ELF-1 (cell line): ENCODE results near the gene TMEM52.

Experiments used
- DNase-seq: peaks from one replicate; pipeline ENCODE4 v3.0.0-alpha.2; 2016; ENCODE audit warnings: low read depth, low spot score

Gene TMEM52

GRCh38 chr1:1914971-1915692 is 3.9 kb downstream of the TMEM52 start, which contains the start of gene CALML6:
Gene CALML6, plus strand, starts transcription at chr1:1915260. Its CDS starts 21 bp downstream, at chr1:1915281.
- no peak for DNase-seq

GRCh38 chr1:1914101-1914970 is 4.7 kb downstream of the TMEM52 start:
- peak; percentile 50 for DNase-seq

GRCh38 chr1:1911350-1912041 is 7.6 kb downstream of the TMEM52 start:
- no peak for DNase-seq

GRCh38 chr1:1910651-1911331 is 8.3 kb downstream of the TMEM52 start:
- no peak for DNase-seq

- no peak for DNase-seq
Measured at GRCh38 chr1:1910033-1910465, 9.0 kb downstream of the TMEM52 start.

GRCh38 chr1:1908506-1908791 is 10.6 kb downstream of the TMEM52 start:
- DNase-seq = no peak

GRCh38 chr1:1907098-1907736 is 11.9 kb downstream of the TMEM52 start:
- peak; percentile 54 for DNase-seq

GRCh38 chr1:1906185-1907097 is 12.6 kb downstream of the TMEM52 start:
- DNase-seq = peak; percentile 90

GRCh38 chr1:1903224-1903623 is 15.9 kb downstream of the TMEM52 start:
- DNase-seq = no peak

GRCh38 chr1:1901641-1902294 is 17.3 kb downstream of the TMEM52 start:
- DNase-seq = peak; percentile 20

GRCh38 chr1:1900883-1901640 is 18.0 kb downstream of the TMEM52 start:
- no peak for DNase-seq

- DNase-seq = no peak
Measured at GRCh38 chr1:1899967-1900327, 19.1 kb downstream of the TMEM52 start.

GRCh38 chr1:1899266-1899966 is 19.7 kb downstream of the TMEM52 start:
- DNase-seq = peak; percentile 41

GRCh38 chr1:1898246-1898933 is 20.7 kb downstream of the TMEM52 start:
- no peak for DNase-seq

GRCh38 chr1:1895456-1896336 is 23.4 kb downstream of the TMEM52 start:
- no peak for DNase-seq

GRCh38 chr1:1895060-1895418 is 24.0 kb downstream of the TMEM52 start:
- DNase-seq = no peak
